Superior temporal gyrus (tissue), 1 donor: Measurements from ENCODE around the gene PREX1.
"Not testable (repeated sequence)": the region's sequence is repeated elsewhere in the genome, so short reads cannot be mapped to it uniquely, and the experiment has no call there.

Experiments
- DNase-seq: peaks from one replicate; pipeline ENCODE4 v3.0.0-alpha.2; 2016; ENCODE audit errors: extremely low spot score

PREX1 gene

DNA sequence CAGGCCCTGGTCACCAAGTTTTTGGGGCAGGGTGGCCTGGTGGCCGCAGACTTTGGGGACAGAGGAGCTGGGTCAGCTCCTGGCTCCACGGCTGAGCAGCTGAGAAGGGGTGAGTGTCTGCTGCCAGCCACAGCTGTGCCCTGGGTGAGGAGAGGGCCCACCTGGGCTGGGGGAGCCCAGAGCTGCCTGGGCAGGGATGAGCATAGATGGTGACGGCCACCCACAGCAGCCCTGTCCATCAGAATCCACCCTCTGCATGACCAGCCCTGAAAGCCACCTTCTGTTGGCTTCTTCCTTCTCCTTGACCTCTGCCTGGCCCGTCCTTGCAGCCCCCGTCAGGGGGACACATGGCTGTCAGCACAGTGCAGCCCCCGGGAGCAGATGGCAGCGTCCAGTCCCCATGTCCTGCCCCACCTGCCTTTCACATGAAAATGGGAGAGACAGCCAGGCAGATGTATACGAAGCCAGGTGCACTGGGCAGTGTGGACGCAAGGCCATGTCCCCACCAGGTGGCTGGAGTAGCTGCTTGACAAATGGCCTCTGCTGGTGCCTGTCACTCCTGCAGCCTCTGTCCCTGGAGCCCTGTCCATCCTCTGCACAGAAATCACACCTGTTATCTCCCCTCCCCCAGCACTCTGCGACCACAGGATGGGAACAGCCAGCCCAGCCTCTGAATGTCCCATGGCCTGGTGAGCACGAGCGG is 220.8 kb downstream of the PREX1 start:
- no peak for DNase-seq

DNA sequence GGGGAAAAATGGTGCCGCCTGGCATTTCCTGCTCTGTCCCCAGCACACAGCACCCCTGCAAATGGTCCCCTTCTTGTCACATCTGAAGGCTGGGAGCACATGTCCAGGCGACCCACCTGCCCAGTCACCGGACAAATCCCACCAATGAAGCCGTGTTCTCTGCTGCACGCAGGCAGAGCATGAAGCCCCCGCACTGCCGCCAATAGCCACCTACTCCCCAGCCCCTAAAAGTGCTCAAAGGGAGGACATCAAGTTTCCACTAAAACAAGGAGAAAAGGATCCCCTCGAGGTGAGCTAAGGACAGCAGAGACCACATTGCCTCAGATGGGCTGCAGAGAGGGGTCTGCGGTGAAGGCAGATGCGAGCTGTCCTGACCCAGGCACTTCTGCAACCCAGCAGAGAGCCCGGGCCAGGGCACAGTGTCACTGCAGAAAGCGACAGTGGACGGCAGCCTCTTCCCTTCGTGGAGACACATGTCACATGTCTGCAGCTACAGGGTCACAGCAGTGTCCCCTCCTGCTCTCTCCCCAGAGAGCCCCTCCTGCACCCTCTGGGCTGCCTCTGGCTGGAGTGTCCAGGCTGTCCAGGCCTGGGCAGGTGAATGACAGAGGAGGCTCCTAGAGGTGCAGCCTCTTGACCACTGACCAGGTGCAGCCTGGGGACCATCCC is 221.5 kb downstream of the PREX1 start:
- no peak for DNase-seq

DNA sequence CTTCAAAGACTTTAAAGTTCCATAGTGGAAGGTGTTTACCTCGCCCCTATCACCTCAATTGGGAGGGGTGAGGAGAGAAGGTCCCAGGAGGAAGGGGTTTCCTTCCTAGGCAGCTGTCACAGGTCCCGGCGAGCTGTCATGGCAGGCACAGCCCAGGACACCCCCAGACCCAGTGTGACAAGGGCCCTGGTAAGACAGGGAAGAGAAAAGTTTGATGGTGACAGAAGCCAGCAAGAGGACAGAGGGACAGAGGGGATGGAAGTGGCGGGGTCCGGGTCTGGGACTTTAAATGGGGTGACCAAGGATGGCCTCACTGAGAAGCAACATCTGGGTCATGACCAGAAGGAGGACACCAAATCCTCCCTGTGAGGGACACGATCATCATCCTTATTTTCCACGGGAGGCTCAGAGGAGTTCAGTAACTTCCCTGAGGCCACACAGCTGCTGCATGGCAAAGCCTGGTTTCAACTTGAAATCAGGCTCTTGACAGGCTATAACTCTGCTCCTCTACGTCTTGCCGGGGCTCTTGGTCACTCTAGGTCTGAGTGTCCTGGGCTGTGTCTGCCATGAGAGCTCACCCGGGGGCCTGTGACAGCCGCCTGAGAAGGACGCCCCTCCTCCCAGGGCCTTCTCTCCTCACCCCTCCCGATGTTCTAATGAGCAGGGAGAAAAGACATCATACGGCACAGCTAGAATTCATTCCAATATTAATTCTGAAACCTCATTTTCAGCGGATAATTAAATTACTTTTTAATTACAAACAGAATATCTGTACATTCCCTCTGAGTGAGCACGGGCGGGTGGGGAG is 222.2 kb downstream of the PREX1 start:
- no peak for DNase-seq

DNA sequence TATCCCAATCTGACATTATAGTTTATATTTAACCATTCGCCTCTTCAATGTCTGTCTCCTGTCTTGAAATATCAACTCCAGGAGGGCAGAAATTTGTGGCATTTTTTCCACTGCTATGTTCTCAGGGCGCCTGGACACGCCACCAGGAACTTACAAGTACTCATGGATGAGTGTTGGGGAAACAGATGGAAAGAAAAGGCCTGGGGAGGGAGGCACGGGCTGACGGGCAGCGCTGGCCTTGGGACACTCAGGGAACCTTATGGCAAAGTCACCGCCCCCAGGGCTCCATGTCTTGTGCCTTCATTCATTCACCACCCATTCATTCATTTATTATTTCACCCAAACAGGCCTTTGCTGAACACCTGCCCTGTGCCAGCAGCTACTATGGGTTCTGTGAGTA is 222.9 kb downstream of the PREX1 start:
- DNase-seq: no peak

DNA sequence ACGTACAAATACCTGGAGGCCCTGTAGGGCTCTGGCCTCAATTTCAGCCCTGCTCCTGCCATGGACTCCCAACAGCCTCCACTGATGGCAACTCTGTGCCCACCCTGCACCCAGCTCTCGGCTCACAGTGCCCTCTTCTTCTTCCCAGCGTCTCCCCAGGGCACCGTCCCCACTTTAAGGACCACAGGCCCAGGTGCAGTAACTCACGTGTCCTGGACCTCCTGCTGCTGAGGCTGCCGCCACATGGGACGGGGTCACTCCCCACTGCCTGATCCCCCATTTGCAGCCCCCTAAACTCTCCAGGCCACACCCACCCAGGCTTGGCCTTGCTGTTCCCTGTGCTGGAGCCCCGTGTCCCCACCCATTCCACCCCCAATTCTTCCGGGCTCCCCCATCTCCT is 223.4 kb downstream of the PREX1 start:
- DNase-seq: no peak

DNA sequence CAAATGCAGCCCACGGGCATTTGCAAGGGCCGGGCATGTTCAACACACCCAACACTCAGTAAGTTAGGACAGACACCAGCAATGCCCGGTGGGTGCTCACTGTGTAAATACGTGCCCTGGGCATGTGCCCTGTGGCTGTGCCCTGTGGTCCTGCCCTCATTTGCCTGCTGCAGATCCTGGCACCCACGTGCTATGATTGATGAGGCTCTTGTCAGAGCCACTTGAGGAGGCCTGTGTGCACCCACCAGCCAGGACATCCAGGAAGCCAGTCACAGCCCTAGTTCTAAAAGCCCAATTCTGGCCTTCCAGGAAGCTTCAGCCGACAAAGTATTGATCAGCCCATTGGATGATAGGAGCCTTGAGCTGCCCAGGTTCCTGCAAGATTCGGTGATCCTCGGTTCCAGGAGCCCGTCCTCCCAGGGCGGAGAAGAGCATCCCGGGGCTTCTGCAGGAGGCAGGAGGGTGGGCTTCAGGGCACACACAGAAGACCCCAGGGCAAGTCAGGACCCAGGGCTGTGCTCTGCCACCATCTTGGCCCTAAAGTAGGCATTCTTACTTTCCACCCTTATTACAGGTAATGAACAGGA is 223.9 kb downstream of the PREX1 start:
- DNase-seq: no peak

DNA sequence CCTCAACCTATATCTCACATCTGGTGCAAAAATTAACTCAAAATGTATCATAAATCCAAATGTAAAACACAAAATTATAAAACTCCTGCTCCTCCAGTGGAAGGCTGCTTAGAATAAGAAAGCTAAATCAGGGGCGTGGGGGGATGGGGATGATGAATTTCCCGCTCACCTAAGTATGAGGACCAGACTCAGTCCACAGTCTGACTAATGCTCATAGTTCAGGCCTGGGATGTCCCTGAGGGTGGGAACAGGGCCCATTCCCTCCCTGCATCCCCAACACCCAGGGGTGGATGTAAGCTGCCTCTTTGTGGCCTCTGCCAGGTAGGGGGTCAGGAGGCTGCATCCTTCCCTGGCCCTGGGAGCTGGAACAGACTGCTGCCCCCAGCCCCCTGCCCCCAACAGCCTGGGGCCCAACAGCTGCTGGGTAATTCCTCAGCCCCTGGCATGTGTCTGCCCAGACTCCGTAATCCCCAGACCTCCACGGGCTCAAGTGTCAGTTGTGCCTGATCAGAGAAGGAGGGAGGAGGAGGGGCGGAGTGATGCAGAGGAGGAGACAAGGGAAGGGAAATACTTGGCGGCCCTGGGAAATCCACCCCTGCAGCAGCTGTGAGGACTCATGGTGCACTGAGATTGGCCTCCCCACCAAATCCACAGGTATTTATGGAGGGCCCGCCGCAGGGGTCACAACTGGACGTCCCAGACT is 224.5 kb downstream of the PREX1 start:
- DNase-seq: no peak

DNA sequence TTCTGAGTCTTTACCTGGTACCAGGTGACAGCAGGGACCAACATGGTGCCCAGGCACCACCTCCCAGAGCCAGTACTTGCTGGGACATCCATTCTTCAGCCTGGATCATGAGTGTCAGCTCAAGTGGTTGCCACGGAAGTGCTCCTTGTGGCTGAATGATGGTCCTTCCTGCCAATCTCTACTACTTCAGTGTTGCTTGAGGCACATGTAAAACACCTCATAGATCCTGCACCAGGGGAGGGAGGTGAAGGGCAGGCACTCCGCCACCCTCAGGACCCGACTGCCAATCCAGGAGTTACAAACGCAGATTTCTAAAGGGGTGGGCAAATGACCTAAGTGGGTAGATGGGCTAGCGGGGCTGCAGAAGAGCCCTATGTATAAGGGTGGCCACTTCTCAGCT is 226.0 kb downstream of the PREX1 start:
- no peak for DNase-seq

DNA sequence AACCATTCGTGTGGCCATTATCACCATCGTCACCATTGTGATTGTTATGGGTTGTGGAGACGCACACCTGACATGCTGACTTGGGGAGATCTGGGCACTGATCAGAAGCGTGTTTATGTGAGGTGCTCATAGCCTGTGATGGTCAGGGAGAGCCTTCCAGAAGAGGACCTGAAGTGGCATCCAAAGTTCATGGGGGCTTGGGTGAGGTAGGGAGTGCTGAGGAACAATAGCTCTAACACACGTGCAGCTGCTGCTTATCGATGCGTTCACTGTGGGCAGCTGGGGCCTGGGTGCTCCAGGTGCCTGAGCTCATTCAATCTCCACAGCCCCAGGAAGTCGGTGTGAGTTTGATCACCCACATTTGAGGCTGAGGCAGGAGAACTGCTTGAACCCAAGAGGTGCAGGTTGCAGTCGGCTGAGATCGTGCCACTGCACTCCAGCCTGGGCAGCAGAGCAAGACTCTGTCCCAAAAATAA is 227.3 kb downstream of the PREX1 start:
- DNase-seq: no peak

DNA sequence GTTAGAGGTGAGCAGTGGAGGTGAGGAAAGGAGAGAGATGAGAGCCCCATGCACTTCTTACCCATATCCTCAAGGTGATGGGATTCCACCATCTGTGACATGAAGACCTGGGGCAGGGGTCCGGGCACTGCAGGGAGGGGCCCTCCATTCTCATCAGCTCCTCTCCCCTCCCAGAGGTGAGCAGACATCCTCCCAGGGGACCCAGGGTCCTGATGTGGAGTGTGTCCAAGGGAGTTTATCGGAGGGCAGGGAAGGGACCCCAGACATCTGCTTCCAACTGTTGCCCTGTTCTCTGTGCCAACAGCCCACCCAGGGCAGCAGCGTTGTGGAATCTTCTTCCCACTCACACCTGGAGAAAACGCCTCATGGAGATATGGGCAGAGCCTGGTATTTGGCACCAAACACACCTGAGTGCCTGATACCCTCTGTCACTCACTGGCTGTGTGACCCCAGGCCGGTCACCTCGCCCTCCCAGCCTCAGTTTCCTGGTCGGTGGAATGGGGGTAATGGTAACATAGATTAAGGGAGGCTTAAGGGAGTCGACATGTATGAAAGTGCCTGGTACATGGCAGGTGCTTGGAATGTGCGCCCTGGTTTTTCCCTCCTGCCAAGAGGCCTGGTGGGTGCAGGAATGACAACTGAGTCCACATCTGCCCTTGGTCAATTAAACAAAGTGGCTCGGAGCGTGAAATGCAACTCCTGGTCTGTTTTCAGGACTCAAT is 227.9 kb downstream of the PREX1 start:
- DNase-seq: no peak

DNA sequence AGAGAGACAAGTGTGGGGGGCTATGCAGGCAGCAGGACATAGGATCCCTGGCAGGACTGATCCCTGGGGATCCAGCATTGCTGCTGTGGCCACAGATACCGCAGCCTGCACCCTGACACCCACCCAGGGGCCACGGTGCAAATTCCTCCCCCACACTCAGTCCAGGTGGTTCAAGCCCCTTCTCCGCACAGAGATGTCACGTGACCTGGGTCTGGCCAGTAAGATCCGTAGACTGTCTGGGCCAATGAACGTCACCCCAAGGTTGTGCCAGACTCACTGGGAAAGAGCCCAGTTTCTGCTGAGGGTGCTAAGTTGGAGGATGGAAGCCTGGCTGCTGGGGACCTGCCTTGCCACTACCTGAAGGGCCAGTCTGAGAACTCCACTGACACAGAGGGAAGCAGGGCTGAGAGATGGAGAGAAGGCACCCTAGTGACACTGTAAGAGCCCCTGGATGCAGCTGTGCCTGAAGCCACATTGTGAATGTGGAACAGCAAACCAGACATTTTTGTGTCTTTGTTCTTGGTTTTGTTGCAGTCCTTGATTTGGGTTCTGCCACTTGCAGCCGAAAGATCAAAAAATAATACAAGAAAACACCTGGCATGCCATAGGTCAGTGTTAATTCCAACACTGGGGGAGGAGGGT is 228.6 kb downstream of the PREX1 start:
- DNase-seq: no peak

DNA sequence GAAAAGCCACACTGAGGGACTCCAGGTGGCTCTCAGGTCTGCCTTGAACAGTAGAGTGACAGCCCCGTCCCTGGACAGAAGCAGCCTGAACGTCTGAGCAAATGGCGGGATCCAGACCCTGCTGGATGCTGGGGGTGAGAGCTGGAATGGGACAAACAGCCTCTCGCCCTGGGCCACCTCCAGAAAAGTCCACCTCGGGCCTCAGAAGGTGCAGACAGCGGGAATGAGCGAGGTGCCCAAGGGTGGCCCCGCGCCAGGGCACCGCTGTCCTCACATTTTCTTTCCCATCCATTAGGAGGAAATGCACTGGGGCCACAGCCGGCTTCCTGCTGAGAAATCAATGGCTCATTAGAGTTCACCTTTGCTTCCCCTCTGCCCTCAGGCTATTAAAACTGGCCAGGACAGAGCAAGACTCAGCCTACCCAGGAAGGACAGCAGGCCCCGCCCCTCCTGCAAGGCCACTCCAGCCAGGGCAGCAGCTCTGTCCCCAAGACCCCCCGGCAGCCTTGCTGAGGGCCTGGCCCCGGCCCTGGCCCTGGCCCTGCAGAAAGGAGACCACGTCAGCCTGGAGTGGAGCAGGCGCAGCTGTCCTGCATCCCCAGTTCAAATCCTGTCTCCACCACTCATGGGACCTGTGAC is 229.4 kb downstream of the PREX1 start:
- DNase-seq: not testable (repeated sequence)

DNA sequence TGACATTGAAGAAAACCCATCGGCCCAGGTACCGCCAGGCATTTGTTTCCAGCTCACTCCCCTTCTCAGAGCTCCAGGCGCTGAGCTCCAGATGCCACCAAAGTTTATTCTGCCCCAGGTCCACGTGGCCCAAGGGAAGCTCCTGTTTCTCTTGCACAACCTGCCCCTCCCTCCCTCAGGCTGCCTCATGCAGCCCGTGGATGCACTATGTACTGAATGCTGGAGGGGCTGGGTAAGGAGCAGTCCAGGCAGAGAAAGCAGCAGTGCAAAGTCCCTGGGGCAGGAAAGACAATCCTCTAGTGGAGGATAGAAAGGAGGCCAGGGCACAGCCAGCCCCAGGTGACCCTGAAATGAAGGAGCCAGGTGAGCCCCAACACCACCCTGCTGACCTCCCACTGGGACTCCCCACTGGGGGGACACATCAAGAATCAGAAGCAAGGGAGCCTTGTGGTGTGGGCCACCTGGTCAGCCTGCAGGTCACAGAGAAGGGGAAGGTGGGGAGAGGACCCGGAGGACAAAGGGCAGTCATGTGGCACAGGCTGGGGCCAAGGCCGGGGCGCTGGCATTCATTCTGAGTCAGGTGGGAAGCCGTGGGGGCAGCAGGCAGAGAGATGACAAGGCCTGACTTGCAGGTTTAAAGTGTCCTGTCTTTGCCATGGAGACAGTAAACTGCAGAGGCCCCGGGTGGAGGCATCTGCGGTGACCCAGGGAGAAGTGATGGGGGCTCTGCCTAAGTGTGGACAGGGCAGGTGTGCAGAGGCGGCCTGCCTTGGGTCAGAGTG is 230.1 kb downstream of the PREX1 start:
- no peak for DNase-seq

DNA sequence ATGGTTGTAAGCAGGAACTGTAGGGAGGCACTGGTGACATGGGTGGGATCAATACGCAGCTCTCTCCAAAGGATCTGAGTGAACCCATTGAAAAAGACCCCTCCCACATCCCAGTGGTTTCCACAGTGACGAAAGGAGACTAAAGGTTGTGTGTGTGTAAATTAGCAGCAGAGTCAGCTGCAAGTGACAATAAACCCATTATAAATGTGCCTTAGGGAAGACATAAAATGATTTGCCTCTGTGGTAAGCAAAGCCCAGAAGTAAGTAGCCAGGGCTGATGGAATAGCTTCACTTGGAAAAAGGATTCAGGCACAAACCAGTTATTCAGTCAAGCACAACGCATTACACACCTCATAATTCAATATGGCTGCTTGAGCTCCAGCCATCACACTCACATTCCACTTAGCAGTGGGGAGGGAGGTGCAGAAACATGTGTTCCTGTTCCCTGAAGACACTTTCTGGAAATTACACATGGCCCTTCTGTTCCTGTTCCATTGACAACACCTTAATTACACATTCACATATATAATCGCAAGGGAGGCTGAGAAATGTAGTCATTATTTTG is 231.4 kb downstream of the PREX1 start:
- no peak for DNase-seq

DNA sequence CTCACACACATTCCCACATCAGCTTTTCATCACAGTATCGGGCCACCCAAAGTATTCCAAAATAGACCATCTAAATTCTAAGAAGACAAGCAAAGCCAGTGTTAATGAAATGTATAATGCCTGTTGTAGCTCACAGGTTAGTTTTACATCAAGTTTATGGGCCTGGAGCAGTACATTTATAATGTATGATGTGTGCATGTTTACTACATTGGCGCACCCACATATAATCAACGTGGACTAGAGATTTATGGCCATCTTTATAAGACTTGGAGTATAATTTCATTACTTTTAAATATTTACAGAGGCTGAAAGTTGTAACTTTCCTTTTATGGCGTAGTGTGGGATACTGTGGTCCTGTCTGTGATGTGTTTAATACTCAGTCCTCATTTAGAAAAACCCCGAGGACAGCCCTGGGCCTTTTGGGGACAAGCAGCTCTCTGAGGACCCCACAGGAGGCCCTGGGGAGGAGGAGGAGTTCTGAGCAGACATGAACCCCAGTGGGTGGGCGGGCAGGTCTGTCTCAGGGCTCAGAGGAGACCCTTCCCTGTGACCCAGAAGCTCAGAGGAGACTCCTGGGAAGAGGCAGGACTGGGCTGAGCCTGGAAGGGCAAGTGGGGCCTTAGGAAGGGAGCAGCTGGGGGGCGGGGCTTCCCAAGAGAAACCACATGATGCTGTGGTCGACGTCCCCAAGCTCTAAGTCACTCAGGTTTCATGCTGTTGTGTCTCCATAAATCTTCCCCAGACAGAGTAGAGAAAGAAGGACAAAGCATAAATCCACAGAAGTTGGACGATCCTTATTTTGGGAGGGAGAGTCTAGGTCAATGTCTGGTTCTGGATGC is 232.1 kb downstream of the PREX1 start:
- DNase-seq: no peak

DNA sequence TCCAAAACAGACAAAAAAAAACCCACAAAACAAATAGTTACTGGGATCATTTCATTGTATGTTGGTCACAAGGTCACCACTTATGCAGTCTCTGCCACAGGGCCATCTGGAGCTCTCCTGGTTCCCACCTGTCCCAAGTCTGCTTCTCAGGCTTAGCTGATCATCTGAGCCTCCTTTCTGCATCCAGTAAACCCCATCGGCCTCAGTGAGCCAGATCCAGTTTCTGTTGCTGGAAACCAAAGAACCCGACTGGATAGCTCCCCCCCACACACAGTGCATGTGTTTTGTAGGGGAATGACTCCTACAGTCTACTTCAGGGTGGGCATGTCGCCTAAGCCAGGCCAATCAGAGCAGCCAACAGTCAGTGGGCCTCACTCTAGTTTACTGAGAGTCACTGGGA is 233.3 kb downstream of the PREX1 start:
- DNase-seq: no peak

DNA sequence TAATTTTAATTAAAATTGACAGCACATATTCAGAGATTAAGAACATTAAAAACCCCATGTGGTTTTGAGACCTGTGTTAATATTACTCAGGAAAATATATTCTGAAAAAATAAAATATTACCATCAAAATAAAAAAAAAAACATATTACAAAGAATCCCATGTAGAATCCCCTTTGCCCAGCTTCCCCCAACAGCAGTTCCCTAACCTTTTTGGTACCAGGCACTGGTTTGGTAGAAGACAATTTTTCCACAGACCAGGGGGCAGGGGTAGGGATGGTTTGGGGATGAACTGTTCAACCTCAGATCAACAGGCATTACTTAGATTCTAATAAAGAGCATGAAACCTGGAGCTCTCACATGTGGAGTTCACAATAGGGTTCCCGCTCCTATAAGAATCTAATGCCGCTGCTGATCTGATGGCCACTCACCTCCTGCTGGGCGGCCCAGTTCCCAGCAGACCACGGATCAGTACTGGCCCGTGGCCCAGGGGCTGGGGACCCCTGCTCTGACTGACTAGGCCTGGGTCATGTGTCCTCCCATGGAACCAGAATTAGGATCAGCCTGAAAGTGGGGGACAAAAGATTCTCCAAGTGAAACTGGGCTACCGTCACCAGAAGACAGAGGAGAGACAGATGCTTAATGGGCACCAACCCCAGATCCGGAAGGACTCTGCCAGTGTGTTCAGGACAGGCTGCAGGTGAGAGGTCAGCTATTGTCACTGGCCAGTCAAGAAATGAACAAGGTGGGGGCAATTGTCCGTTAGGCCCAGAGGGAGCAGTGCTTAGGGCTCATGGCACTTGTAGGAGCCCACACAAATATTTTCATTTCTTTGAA is 235.5 kb downstream of the PREX1 start:
- no peak for DNase-seq
